MM.1S (cell line): ENCODE results near the gene PLXNA4.

ENCODE experiments used
- DNase-seq: peaks from one replicate; pipeline ENCODE4 v3.0.0-alpha.2; 2015
- H2AFZ ChIP-seq: fragments of 300-600 bp; sonication (generic); 2 replicates; pipeline ENCODE4 v1.6.0; 2016; ENCODE audit warnings: antibody characterized with exemption, low read length
- H3F3A ChIP-seq: fragments of 300-600 bp; sonication (generic); 2 replicates; pipeline ENCODE4 v1.6.1; 2016; ENCODE audit warnings: mild to moderate bottlenecking, antibody characterized with exemption, low read length, moderate library complexity, mixed read lengths; ENCODE audit not compliant: insufficient read depth
- H3K27ac ChIP-seq: fragments of 300-600 bp; sonication (generic); 2 replicates; pipeline ENCODE4 v1.5.1; 2016; ENCODE audit warnings: mild to moderate bottlenecking, low read length
- H3K27me3 ChIP-seq: fragments of 300-600 bp; sonication (generic); replicated peaks from 2 replicates; pipeline ENCODE4 v1.6.0; 2016; ENCODE audit warnings: low read length; ENCODE audit not compliant: insufficient read depth
- H3K36me3 ChIP-seq: fragments of 300-600 bp; sonication (generic); replicated peaks from 2 replicates; pipeline ENCODE4 v1.6.1; 2016; ENCODE audit warnings: mild to moderate bottlenecking, low read length, mixed read lengths; ENCODE audit not compliant: insufficient read depth
- H3K4me1 ChIP-seq: fragments of 300-600 bp; sonication (generic); 2 replicates; pipeline ENCODE4 v1.6.1; 2016; ENCODE audit warnings: low read length, mixed read lengths
- H3K4me2 ChIP-seq: fragments of 300-600 bp; sonication (generic); 2 replicates; pipeline ENCODE4 v1.6.0; 2016; ENCODE audit warnings: low read depth, low read length
- H3K4me3 ChIP-seq: fragments of 300-600 bp; sonication (generic); 2 replicates; pipeline ENCODE4 v1.5.1; 2016; ENCODE audit warnings: low read length, mixed read lengths
- H3K79me2 ChIP-seq: fragments of 300-600 bp; sonication (generic); 2 replicates; pipeline ENCODE4 v1.6.1; 2016; ENCODE audit warnings: mixed run types, low read length, mixed read lengths
- H3K9ac ChIP-seq: fragments of 300-600 bp; sonication (generic); 2 replicates; pipeline ENCODE4 v1.6.1; 2016; ENCODE audit warnings: low read length, mixed read lengths
- H3K9me2 ChIP-seq: fragments of 300-600 bp; sonication (generic); replicated peaks from 2 replicates; pipeline ENCODE4 v1.6.1; 2016; ENCODE audit warnings: mild to moderate bottlenecking, low read length, mixed read lengths; ENCODE audit not compliant: insufficient read depth
- H3K9me3 ChIP-seq: fragments of 300-600 bp; sonication (generic); replicated peaks from 2 replicates; pipeline ENCODE4 v1.6.1; 2016; ENCODE audit warnings: mild to moderate bottlenecking, low read length, mixed read lengths; ENCODE audit not compliant: insufficient read depth
- H4K20me1 ChIP-seq: fragments of 300-600 bp; sonication (generic); 2 replicates; pipeline ENCODE4 v1.6.1; 2016; ENCODE audit warnings: mild to moderate bottlenecking, low read length, moderate library complexity, mixed read lengths; ENCODE audit not compliant: insufficient read depth
- EZH2 ChIP-seq: fragments of 300-600 bp; sonication (generic); optimal IDR thresholded peaks from 2 replicates; pipeline ENCODE3; 2017; ENCODE audit warnings: low read depth, mild to moderate bottlenecking, antibody characterized with exemption, low read length, mixed read lengths
- EZH2phosphoT487 ChIP-seq: fragments of 300-600 bp; sonication (generic); IDR thresholded peaks from 2 replicates; pipeline ENCODE4 v1.6.1; 2018; ENCODE audit warnings: antibody characterized with exemption, low read length
- TF ChIP-seq, protein P1 (sequence below): fragments of 300-600 bp; sonication (generic); IDR thresholded peaks from 2 replicates; pipeline ENCODE4 v1.5.1; 2016; ENCODE audit warnings: antibody characterized with exemption, low read length, mixed read lengths

PLXNA4 gene

GRCh38 chr7:132243051-132243450 lies 333.2 kb downstream of the PLXNA4 start:
- H3K9ac ChIP-seq = no peak overlapping the region
- H3K9me3 ChIP-seq = no peaks in the 10 kb centered on the region
- H3K4me1 ChIP-seq = no peaks in the 10 kb centered on the region
- no peak overlapping the region for H3K27ac ChIP-seq
- no peaks in the 10 kb centered on the region for H4K20me1 ChIP-seq
- no peak overlapping the region for H3K4me3 ChIP-seq
- no peaks in the 10 kb centered on the region for H3K36me3 ChIP-seq
- no peak overlapping the region for H2AFZ ChIP-seq
- no peaks in the 10 kb centered on the region for H3K27me3 ChIP-seq
- H3F3A ChIP-seq = no peaks in the 10 kb centered on the region
- no peak overlapping the region for H3K4me2 ChIP-seq
- H3K79me2 ChIP-seq = no peaks in the 10 kb centered on the region
- no peak for DNase-seq
- no peaks in the 10 kb centered on the region for H3K9me2 ChIP-seq
- no peak for TF ChIP-seq EZH2phosphoT487
- no peak for TF ChIP-seq EZH2
- TF ChIP-seq, protein P1, sequence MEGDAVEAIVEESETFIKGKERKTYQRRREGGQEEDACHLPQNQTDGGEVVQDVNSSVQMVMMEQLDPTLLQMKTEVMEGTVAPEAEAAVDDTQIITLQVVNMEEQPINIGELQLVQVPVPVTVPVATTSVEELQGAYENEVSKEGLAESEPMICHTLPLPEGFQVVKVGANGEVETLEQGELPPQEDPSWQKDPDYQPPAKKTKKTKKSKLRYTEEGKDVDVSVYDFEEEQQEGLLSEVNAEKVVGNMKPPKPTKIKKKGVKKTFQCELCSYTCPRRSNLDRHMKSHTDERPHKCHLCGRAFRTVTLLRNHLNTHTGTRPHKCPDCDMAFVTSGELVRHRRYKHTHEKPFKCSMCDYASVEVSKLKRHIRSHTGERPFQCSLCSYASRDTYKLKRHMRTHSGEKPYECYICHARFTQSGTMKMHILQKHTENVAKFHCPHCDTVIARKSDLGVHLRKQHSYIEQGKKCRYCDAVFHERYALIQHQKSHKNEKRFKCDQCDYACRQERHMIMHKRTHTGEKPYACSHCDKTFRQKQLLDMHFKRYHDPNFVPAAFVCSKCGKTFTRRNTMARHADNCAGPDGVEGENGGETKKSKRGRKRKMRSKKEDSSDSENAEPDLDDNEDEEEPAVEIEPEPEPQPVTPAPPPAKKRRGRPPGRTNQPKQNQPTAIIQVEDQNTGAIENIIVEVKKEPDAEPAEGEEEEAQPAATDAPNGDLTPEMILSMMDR = no peak

GRCh38 chr7:132242192-132242812 lies 334.0 kb downstream of the PLXNA4 start:
- H3K4me2 ChIP-seq = no peak overlapping the region
- no peak for TF ChIP-seq EZH2phosphoT487
- TF ChIP-seq, protein P1 = no peak
- no peak for TF ChIP-seq EZH2
- no peaks in the 10 kb centered on the region for H3F3A ChIP-seq
- H4K20me1 ChIP-seq = no peaks in the 10 kb centered on the region
- no peaks in the 10 kb centered on the region for H3K9me3 ChIP-seq
- DNase-seq = no peak
- no peak overlapping the region for H3K9ac ChIP-seq
- H3K27ac ChIP-seq = no peak overlapping the region
- no peak overlapping the region for H3K4me3 ChIP-seq
- H3K27me3 ChIP-seq = no peaks in the 10 kb centered on the region
- no peaks in the 10 kb centered on the region for H3K36me3 ChIP-seq
- no peak overlapping the region for H2AFZ ChIP-seq
- no peaks in the 10 kb centered on the region for H3K4me1 ChIP-seq
- H3K79me2 ChIP-seq = no peaks in the 10 kb centered on the region
- no peaks in the 10 kb centered on the region for H3K9me2 ChIP-seq

DNA sequence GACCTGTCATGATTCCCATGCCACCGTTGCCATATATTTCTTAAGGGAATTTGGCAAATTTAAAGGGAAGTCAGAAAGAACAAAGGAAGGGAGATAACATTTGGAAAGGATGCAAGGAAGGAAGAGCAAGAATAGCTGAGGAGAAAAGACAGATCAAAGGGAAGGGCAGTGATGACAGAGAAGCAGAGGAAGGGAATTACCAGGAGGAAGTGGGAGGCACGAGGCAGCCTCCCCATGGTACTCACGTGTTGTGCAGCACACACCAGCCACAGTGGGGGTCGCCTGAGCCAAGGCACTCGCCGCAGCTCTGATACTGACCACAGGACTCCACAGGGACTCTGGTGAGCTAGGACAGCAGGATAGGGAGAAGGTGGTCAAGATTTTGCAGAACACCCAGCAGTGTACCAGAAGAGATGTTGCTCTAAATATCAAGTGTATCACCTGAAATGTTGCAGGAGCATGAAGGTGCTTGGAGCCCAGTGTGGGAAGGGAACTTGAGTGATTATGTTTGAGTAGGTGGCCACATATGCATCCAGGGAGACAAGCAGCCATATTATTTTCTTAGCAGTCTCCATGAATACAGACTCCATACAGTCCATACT lies 335.3 kb downstream of the PLXNA4 start:
- Histone ChIP-seq H3K9me2 (no peaks in the 10 kb centered on the region), H3K36me3 (no peaks in the 10 kb centered on the region), H3K9me3 (no peaks in the 10 kb centered on the region), H3K27me3 (no peaks in the 10 kb centered on the region), H3K9ac (no peak overlapping the region), H3K4me2 (no peak overlapping the region), H3F3A (no peaks in the 10 kb centered on the region), H2AFZ (no peak overlapping the region), H3K79me2 (no peaks in the 10 kb centered on the region), H3K4me3 (no peak overlapping the region), H3K27ac (no peak overlapping the region), H3K4me1 (no peaks in the 10 kb centered on the region), H4K20me1 (no peaks in the 10 kb centered on the region)
- no peak for DNase-seq
- TF ChIP-seq EZH2phosphoT487 = no peak

GRCh38 chr7:132240262-132240661 lies 336.0 kb downstream of the PLXNA4 start:
- TF ChIP-seq, protein P1 = no peak
- TF ChIP-seq EZH2 = no peak
- TF ChIP-seq EZH2phosphoT487 = no peak
- Histone ChIP-seq H3K27me3 (no peaks in the 10 kb centered on the region), H3K9me2 (no peaks in the 10 kb centered on the region), H3K79me2 (no peaks in the 10 kb centered on the region), H3K4me1 (no peaks in the 10 kb centered on the region), H3K27ac (no peak overlapping the region), H3F3A (no peaks in the 10 kb centered on the region), H2AFZ (no peak overlapping the region), H3K9me3 (no peaks in the 10 kb centered on the region), H4K20me1 (no peaks in the 10 kb centered on the region), H3K4me2 (no peak overlapping the region), H3K4me3 (no peak overlapping the region), H3K36me3 (no peaks in the 10 kb centered on the region), H3K9ac (no peak overlapping the region)
- no peak for DNase-seq
